GM19372 (cell line): Measurements from ENCODE around the gene PKIG.
"Not testable (repeated sequence)": the region's sequence is repeated elsewhere in the genome, so short reads cannot be mapped to it uniquely, and the experiment has no call there.

ENCODE experiments used
- ATAC-seq: cut with Tn5 transposase; IDR thresholded peaks from one replicate; pipeline ENCODE4 v1.9.1; 2021; ENCODE audit warnings: mild to moderate bottlenecking, low read depth, moderate library complexity; ENCODE audit not compliant: unreplicated experiment

PKIG gene

DNA sequence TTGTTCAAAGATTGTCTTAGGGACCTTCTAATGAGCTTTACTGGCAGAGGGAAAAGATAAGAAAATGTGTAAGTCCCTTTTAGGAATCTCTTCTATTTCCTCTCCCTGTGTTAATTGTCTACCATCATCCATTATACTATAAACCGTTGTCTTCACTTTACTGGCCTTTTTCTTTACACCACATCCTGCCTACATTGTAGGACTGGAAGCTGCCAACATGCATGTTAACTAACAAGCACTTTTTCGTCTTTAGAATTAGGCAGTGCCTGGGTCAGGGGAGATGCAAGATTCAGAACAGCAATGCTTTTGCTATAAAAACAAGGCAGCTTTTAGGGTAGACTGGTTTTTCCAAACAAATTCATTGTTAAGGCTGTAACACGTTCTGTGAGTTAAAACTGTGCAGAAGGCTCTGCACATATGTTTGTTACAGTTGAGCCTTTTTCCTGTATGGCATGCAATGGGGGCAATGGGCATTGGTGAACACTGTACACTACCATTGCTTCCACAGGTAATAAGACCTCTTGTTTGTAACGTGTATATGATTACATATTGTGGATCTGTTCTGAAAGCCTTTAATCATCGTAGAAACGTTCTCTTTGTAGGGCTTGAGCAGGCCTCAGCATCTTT lies 10.9 kb upstream of the PKIG start:
- no peak for ATAC-seq

DNA sequence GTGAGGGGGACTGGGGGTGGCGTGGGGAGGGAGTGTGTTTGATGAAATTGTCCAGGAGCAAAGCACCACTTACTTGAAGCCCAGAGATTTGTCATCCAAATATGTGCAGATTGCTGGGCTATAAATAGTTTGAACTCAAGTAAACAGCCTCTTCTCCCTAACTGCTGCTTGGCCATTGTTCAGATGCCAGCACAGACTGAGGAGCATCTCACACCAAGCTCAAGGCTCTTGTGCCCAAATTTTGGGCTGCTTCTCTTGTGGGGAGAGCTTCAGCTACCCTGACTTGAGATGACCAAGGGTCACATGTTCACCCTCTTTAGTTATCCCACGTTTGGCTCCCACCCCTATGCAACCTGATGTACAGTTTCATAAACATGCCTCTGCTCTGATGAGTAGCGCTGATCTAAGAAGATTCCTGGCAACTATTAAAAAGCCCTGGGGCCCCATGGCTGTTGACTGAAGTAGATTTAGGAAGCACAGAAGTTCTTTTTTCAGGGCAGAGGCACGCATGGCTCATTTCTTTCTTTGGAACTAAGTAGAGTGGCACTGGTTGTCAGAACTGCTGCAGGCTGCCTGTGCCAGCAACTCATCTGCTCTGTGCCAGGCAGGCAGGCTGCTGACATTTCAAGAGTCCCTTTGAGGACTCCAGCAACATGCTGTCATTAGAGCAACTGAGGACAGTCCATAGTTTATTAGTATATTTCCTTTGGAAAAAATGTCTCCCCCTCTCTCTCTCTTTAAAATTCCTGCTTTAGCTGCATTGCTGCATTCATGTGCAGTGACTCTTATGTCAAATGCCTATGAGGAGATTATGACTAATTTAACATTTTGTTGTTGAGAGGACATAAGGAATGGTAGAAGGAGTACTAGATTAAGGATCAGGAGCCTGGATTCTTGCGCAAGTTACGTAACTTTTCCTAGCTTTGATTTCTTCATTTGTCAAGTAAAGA lies 9.6 kb upstream of the PKIG start:
- ATAC-seq = no peak

DNA sequence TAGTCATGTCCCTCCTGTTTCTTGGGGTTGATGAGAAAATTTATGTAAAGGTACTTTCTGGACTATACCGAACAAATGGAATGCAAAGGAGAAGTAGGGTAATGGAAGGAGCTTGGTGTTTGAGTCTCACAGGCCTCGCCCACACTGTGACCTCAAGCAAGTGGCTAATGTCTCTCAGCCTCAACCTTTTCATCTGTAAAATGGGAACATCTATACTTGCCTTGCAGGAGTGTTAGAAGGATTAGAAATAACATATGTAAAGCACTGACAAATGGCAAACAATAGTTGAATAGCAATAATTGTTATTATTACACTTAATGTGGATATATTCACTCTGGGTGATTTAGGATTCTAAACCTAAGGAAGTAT lies 8.9 kb upstream of the PKIG start:
- no peak for ATAC-seq

DNA sequence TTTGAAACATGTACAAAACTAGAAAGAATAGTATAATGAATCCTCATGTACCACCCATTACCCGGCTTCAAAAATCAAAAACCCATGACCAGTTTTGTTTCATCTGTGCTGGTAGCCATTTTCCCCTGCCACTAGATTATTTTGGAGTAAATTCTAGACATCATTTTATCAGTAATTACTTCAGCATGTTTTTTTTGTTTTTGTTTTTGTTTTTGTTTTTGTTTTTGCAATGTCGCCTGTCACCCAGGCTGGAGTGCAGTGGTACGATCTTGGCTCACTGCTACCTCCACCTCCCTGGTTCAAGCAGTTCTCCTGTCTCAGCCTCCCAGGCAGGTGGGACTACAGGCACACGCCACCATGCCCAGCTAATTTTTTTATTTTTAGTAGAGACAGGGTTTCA lies 8.0 kb upstream of the PKIG start:
- ATAC-seq = no peak

DNA sequence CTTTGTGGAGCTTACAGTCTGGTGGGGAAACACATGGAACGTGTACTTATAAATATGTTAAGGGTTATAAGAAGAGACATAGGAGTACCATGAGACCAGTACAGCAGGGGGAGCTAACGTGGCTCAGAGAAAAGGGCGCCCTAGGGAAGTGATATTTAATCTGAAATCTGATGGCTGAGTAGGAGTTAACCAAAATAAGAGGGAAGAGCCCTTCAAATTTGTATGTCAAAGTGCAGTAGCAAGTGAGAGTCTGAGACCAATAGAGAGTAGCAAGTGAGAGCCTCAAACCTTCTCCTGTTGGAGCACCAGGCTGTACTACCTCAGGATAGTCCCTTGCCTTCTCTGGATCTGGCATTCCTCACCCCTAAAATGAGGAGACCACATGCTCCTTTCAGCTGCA lies 6.1 kb upstream of the PKIG start:
- ATAC-seq = no peak

DNA sequence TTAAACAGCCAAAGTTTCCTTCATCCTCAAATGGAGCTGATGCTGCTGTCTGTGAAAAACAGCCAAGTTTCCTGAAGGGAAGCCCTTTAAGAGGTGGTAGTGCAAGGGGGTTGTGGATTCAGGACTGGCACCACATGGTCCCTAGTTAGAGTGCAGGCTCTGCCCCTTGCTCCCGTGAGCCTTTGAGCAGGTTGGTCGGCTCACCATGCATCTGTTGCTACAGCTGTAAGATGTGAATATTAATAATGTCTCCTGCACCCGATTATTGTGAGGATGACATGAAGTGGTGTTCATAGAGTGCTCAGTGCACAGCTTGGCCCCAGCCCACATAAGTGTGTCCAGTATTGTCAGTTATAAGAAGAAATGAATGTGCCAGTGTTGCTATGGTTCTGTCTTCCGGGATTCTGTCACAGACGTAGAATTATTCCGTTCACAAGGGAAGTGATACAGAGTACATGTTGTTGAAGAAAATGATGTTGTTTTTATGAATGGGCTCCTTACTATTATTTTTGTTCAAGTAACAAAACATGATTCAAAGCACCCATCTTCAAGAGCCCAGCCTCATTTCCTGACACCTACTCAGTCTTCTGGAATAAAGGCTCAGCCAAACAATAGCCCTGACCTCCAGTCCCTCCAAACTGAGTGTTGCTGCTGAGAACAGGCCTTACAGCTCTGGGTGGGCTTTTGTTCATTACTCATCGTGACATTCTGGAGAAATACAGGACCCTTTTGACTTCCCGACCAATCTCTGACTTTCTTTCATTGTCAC lies 2.9 kb upstream of the PKIG start:
- no peak for ATAC-seq

DNA sequence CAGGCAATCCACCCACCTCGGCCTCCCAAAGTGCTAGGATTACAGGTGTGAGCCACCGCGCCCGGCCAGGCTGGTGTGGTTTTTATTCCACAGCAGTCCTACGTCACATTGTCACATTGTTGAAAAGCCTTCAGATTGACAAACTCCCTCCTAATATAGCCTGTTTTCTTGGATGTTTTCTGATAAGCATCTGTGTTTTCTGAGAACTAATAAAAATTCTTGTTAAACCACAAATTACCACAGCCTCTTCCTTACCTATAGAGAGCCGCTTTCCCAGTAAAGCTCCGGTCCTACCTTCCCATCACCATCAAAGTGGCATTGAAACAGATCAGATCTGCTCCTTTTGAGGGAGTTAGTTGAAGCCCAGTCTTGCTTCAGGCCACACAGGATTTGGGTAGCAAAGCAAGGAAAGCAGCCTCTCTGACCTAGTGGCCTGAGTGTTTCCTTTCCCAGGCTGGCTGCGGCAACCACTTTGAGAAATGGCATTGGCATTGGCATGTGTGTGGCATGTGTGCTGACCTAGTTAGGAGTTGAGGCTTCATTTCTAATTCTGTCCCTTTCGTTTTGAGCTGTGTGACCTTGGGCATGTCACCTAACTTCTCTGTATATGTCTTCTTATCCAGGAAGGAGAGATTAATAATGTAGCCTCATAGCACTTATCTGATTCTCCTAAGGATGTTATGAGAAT lies 1.7 kb upstream of the PKIG start:
- no peak for ATAC-seq

DNA sequence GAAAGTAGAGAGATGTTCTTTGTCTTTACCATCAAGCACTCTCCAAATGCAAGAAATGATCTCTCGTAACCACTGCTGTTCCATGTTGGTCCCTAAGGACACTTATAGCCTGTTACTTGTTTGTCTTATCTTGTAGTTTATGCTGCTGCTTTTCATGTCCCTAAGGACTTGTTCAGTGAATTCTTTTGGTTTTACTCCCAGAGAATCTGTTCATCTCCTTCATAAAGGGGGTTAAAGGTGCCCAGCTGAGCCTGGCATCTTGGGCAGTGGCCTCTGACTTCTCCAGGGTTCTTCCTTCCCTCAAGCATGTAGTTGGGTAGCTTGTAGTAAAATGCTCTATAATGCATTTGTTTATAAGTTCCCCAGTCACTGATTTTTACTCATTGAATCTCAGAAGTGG lies 864 bp upstream of the PKIG start:
- no peak for ATAC-seq

DNA sequence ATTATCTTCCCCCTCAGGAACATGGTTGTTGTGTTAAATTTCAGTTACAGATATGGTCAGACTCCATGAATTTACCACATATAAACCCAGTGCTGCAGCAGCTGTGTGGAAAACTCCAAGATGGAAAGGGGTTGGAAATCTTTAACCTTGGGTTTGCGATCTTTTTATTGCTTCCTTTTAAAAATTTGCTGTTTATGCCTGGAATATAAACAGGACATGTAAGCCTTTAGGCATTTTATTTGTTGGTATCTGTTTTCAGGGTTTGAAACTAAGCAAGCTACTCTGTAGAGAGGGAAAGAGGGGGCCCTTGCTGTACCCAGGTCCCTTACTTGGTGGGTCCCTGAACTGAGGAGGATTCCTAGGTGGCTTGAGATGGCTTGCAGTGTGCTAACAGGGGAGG lies 778 bp downstream of the PKIG start:
- no peak for ATAC-seq

DNA sequence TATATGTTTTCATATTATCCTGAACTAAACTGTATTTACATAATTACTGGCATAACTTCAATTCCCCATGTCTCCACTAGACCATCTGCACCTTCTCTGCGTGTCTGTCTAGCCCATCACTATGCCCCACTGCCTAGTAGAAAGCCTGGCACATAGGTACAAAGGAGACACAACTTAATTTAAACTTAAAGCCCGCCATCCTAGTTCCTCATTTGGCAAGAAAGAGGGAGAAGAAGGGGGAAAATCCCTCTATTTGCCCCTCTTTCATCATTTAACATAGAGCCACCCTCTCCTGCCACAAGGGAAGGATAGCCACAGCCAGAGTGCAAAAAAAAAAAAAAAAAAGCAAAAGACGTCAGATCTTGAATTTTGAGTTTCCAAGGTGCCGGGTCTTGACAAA lies 1.8 kb downstream of the PKIG start:
- no peak for ATAC-seq

DNA sequence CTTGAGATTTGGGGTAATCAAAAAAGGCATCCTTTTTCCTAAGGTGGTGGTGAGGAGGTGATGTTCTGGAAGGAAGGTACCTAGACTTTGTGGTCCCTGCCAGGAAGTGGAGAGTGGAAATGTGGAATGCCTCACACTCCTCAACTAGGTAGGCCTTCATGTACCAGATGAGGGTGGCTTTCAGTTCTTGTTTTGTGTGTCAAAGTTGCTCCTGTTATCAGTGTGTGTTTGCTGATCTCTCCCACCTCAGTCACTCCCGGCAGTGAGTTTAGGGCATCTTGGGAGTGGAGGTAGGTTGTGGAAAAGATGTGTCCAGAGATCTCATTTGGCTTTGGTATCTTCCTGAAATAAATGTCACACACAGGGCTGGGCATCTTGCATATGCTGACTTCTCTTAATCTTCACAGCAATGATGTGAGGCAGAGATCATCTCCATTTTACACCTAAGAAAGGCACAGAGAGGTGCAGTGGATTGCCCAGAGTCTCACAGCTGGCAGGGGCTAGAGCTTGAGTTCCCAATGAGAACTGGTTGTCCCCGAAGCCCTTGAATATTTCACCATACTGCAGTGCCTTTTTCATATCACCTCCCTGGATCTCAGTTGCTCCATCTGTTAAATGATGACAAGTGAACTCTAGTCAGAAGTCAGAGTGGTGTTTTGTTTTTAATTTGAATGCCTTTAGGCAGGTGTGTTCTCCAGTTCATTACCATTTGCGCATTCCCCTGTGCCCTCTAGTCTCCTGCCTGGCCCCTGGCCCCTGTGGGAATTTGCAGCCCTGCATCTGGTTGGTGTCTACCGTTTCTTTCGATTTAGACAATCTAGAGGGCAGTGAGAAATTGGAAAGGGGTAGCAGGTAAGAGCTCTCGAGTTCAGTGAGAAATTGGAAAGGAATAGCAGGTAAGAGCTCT lies 2.9 kb downstream of the PKIG start:
- no peak for ATAC-seq

DNA sequence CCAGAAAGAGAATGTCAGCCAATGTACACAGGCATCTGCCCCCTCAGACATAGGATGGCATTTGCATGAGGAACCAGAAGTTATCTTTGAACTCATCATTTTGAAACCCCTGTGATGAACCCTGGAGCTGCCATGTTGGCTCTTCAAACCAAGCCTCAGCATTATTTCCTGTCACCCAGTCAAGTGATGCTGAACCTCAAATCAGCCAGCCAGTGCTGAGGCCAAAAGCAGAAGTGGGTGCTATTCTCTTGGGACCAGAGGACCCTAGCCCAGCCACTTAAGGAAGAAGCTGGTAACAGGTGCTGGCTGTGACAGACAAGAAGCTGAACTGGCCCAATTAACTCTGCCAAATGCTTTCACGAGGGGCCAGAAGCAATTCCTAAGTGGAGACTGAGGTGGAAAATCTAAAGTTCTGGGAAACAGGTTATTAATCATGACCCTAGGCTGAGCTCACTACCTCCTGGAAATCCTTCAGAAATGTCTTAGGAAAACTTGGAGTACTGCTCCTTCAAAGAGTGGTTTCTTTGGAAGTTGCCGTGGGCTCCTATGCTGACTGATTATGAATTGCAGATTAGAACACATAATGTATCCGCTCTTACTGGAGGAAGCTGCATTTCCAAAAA lies 4.0 kb downstream of the PKIG start:
- peak; percentile 63 for ATAC-seq

DNA sequence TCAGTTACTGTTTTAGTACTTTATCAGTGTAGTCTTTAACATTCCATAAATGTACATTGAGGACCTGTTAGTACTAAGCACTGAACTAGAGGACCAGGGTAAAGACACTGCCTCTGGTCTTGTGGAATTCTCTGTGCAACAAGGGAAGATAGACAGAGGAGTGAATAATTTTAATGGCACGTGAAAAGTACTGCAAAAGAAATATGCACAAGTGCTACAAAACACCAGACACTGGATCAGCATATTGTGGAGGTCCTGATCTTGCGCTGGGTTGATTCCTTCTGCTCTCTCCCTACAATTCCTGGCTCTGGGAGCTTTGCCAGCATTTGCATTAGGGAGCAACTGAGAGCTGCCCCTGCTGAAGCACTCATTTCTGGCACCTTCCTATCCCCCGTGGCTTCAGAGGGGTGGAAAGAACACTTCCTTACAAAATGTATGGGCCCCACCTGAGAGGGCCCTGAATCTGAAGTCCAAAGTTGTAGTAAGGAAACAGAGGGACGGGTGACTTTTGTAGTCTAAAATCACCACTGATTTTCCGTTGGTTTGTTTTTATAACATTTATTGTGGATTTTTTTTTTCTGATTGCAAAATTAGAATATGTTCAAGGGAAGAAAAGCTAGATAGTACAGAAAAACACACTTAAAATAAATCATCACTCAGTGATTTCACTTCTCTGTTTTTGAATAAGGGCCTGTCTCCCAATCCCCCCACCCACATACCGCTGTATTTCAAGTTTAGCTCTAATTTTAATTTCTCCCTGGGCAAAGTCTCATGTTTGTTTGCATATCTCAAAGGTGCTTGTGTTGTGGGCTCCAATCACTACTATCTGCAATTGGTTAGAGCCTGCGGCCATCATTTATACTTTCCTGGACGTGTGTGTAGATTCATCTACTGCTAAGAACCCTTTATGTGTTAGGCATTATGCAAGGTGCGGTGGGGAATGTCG lies 4.9 kb downstream of the PKIG start:
- ATAC-seq = no peak

DNA sequence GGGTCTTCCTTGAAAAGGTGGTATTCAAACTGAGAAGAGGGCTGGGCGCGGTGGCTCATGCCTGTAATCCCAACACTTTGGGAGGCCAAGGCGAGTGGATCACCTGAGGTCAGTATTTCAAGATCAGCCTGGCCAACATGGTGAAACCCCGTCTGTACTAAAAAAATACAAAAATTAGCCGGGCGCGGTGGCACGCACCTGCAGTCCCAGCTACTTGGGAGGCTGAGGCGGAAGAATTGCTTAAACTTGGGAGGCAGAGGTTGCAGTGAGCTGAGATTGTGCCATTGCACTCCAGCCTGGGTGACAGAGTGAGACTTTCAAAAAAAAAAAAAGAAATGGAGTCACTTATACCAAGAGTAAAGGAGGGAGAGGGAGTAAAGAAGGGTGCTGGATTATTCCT lies 5.9 kb downstream of the PKIG start:
- not testable (repeated sequence) for ATAC-seq

DNA sequence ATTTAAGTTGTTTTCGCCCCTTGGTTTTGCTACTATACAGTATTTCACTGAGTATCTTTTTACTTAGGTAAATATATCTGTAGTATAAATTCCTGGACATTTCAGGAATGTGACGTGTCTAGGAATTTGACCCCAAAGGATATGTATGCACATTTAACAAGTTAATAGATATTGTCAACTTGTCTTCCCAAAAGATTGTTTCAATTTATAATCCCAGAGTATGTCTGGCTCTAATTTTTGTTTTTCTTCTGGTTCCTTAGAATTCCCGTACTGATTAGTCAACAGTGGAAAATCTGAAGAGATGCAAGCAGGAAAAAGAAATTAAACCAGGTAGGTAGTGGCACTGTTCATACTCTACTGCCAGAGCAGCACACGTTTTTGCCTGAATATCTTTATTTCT lies 7.2 kb downstream of the PKIG start:
- ATAC-seq = no peak

DNA sequence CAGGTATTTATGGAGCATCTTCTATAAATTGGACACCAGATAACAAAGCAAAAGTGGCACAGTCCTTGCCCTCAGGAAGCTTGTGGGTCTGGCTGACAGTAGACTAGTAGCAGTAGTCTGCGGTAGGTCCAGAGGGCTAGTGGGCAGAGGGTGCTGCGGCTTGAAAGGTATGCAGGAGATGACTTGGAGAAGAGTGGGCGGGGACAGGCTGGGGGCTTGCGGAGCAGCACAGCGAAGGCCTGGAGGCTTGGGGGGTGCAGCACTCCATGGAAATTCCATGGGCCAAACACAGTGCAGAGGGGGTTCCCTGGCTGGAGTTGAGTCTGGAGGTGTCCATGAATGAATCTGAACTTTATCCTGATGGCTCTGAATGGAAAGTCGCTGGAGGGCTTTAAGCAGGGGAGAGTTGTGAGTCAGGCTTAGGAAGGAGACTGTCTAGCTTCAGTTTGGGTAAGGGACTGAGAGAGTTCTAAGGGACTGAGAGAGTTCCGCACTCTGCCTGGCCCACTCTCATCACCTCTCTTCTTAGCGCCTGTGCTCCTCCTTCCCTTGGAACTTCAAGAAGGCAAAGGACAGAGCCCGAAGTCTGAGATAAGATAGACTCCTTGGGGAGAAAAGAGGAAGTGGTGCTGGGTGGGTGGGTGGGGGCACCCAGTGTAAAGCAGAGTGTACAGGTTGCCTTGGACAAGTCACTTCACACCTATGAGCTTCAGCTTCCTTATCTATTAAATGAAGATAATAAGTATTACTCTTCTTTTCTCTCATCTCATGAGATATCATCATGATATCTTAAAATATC lies 8.8 kb downstream of the PKIG start:
- ATAC-seq = no peak

DNA sequence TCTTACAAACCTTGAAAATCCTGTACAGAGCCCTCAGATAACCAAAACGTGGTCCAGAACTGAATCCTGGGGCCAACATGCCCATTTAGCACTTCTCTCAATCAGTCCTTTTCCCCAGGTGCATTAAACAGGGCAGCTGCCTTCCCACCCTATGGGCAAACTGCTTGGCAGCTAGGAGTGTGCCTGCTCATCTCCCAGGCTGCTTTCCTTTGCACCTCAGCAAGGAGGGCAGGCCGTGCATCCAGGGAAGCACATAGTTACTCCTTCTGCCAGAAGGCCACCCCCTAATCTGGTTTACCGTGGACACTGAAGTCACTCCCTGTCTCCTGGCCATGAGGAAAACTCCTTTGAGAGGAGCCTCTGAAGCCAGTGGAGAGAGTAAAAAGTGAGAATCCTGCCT lies 10.0 kb downstream of the PKIG start:
- no peak for ATAC-seq
